Parathyroid adenoma (tissue), 2 donors: Measurements from ENCODE around the gene ZNF556.

ENCODE experiments used
- H2AFZ ChIP-seq: fragments of 300-600 bp; sonication (generic); one replicate; pipeline ENCODE4 v1.7.0; 2017; ENCODE audit warnings: antibody characterized with exemption, mild to moderate bottlenecking
- H3K27ac ChIP-seq: fragments of 300-600 bp; sonication (generic); one replicate; pipeline ENCODE4 v1.7.0; 2017
- H3K27me3 ChIP-seq: fragments of 300-600 bp; sonication (generic); one replicate; pipeline ENCODE4 v1.7.0; 2017; ENCODE audit warnings: low read length; ENCODE audit not compliant: control insufficient read depth, insufficient read depth
- H3K36me3 ChIP-seq: fragments of 300-600 bp; sonication (generic); one replicate; pipeline ENCODE4 v1.7.0; 2017; ENCODE audit warnings: low read length; ENCODE audit not compliant: control insufficient read depth, insufficient read depth
- H3K4me1 ChIP-seq: fragments of 300-600 bp; sonication (generic); one replicate; pipeline ENCODE4 v1.7.0; 2017; ENCODE audit warnings: control low read depth
- H3K4me2 ChIP-seq: fragments of 300-600 bp; sonication (generic); one replicate; pipeline ENCODE4 v1.7.0; 2017; ENCODE audit warnings: low read length
- H3K4me3 ChIP-seq: fragments of 300-600 bp; sonication (generic); one replicate; pipeline ENCODE4 v1.7.0; 2017; ENCODE audit warnings: low read depth, low read length
- H3K79me2 ChIP-seq: fragments of 300-600 bp; sonication (generic); one replicate; pipeline ENCODE4 v1.7.0; 2017; ENCODE audit warnings: control low read depth
- H3K9ac ChIP-seq: fragments of 300-600 bp; sonication (generic); one replicate; pipeline ENCODE4 v1.7.0; 2017; ENCODE audit warnings: mild to moderate bottlenecking
- H3K9me3 ChIP-seq: fragments of 300-600 bp; sonication (generic); one replicate; pipeline ENCODE4 v1.7.0; 2017; ENCODE audit warnings: low read length; ENCODE audit not compliant: control insufficient read depth
- TF ChIP-seq, protein P1 (sequence below): fragments of 300-600 bp; sonication (generic); IDR thresholded peaks from one replicate; pipeline ENCODE4 v1.7.0; 2017; ENCODE audit warnings: antibody characterized with exemption, mild to moderate bottlenecking
- donor health status: primary hyperparathyroidism.

Gene ZNF556

DNA sequence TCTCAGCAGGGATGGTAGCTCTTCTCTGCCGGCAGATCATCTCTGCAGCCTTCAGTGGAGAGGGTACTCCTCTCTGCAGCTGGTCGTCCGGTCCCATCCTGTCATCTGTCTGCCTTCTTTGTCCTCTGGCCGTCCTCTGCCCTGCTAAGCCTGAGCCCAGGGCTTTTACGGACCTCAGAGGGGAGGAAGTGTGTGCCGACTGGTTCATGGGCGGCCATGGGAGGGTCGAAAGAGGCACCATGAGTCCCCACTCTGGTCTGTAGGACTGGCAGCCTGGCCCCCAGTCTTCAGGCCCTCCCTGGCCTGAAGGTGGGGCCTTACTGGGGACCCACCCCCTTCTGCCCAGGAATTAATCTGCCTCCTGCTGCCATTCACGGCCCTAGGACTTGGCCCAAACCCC is 43.5 kb upstream of the ZNF556 start:
- H3K9ac ChIP-seq: no peak overlapping the region

DNA sequence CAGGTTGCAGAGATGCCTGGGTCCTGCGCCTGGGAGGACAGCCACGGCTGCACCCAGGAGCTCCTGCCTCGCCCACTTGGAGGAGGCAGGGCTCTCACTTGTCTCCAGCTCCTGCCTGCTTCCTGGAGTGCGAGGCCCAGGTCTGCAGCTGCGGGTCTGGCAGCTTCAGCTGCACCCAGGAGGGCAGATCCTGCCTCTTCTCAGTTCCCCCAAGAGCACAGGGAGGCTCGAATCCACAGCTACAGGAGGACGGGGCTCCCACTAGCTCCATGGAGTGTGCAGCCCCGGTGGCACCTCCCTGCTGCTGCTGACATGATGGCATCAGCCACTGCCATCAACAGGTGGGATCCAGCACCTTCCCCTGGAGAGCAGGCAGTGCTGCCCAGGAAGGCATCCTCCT is 43.0 kb upstream of the ZNF556 start:
- Histone ChIP-seq H3K79me2 (no peaks in the 10 kb centered on the region), H3K4me1 (no peaks in the 10 kb centered on the region), H3K4me3 (no peak overlapping the region), H3K9me3 (no peaks in the 10 kb centered on the region), H3K9ac (no peak overlapping the region), H2AFZ (no peak overlapping the region), H3K36me3 (peaks cover 2% of the 10 kb centered on the region), H3K27me3 (no peaks in the 10 kb centered on the region), H3K27ac (no peak overlapping the region), H3K4me2 (no peak overlapping the region)
- TF ChIP-seq, protein P1, sequence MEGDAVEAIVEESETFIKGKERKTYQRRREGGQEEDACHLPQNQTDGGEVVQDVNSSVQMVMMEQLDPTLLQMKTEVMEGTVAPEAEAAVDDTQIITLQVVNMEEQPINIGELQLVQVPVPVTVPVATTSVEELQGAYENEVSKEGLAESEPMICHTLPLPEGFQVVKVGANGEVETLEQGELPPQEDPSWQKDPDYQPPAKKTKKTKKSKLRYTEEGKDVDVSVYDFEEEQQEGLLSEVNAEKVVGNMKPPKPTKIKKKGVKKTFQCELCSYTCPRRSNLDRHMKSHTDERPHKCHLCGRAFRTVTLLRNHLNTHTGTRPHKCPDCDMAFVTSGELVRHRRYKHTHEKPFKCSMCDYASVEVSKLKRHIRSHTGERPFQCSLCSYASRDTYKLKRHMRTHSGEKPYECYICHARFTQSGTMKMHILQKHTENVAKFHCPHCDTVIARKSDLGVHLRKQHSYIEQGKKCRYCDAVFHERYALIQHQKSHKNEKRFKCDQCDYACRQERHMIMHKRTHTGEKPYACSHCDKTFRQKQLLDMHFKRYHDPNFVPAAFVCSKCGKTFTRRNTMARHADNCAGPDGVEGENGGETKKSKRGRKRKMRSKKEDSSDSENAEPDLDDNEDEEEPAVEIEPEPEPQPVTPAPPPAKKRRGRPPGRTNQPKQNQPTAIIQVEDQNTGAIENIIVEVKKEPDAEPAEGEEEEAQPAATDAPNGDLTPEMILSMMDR: no peak

More for the DNA sequence above, 43.5 kb upstream of the ZNF556 start:
- TF ChIP-seq, protein P1: no peak
- peaks cover under 1% of the 10 kb centered on the region for H3K36me3 ChIP-seq
- H3K27ac ChIP-seq: no peak overlapping the region
- no peak overlapping the region for H3K4me2 ChIP-seq
- H3K4me1 ChIP-seq: no peaks in the 10 kb centered on the region
- no peak overlapping the region for H2AFZ ChIP-seq
- no peaks in the 10 kb centered on the region for H3K27me3 ChIP-seq
- no peaks in the 10 kb centered on the region for H3K9me3 ChIP-seq
- no peaks in the 10 kb centered on the region for H3K79me2 ChIP-seq
- H3K4me3 ChIP-seq: no peak overlapping the region

DNA sequence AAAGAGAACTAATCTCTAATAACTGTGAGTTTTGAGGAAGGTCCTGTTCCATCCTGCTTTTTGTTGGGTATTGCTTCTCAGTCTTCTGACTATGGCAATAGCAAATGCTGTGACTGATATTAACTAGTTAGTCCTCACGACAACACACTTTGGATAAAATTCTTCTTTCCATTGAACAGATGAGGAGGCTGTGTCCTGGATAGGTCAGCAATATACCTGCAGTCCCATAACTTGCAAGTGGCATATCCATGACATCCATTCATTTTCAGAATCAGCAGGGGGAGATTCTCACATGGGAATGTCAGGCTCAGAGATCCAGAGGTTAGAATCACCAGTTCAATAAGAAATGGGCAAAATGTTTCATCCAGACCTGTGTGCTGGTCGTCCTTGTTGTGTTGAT is 40.1 kb upstream of the ZNF556 start:
- Histone ChIP-seq H3K9ac (no peak overlapping the region), H3K4me2 (no peak overlapping the region), H3K79me2 (no peaks in the 10 kb centered on the region), H3K9me3 (no peaks in the 10 kb centered on the region), H3K4me1 (no peaks in the 10 kb centered on the region), H3K27me3 (no peaks in the 10 kb centered on the region), H3K4me3 (no peak overlapping the region), H2AFZ (no peak overlapping the region), H3K27ac (no peak overlapping the region), H3K36me3 (peaks cover 2% of the 10 kb centered on the region)
- TF ChIP-seq, protein P1: no peak

DNA sequence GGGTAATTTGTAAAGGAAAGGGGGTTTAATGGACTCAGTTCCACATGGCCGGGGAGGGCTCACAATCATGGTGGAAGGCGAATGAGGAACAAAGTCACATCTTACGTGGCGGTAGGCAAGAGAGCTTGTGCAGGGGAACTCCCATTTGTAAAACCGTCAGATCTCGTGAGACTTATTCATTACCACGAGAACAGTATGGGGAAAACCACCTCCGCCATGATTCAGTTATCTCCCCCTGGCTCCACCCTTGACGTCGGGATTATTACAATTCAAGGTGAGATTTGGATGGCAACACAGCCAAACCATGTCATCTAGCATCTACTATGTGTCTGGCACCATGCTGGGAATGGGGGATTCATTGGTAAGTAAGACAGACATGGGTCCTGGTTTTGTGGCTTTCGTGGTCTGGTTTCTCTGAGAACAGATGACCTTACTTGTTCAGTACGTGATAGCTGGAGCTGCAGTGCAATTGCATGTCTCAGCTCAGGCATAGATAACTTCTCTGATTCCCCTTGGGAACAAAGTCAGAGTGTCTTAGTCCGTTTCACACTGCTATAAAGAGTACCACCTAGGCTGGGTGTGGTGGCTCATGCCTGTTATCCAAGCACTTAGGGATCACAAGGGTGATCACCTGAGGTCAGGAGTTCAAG is 39.2 kb upstream of the ZNF556 start:
- no peaks in the 10 kb centered on the region for H3K79me2 ChIP-seq
- no peaks in the 10 kb centered on the region for H3K9me3 ChIP-seq
- no peaks in the 10 kb centered on the region for H3K27me3 ChIP-seq
- H3K36me3 ChIP-seq: peaks cover 2% of the 10 kb centered on the region
- TF ChIP-seq, protein P1: no peak
- H3K4me3 ChIP-seq: no peak overlapping the region
- H3K9ac ChIP-seq: no peak overlapping the region
- no peak overlapping the region for H3K4me2 ChIP-seq
- no peak overlapping the region for H3K27ac ChIP-seq
- no peak overlapping the region for H2AFZ ChIP-seq
- H3K4me1 ChIP-seq: no peaks in the 10 kb centered on the region

DNA sequence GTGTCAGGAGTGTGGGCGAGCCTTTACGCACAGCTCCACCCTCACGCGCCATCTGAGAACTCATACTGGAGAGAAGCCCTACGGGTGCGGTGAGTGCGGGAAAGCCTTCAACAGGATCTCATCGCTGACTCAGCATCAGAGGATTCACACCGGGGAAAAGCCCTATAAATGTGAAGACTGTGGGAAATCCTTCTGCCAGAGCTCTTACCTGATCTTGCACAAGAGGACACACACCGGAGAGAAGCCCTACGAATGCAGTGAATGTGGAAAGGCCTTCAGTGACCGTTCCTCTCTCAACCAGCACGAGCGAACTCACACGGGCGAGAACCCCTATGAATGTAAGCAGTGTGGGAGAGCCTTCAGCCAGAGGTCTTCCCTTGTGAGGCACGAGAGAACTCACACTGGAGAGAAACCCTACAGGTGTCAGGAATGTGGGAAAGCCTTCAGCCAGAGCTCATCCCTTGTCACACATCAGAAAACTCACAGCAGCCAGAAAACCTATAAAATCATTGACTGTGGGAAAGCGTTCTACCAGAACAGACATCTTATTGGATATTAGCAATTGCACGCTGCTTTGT is 32.8 kb upstream of the ZNF556 start:
- H3K27me3 ChIP-seq: no peaks in the 10 kb centered on the region
- H3K4me3 ChIP-seq: no peak overlapping the region
- H3K4me2 ChIP-seq: no peak overlapping the region
- H3K79me2 ChIP-seq: no peaks in the 10 kb centered on the region
- H3K9me3 ChIP-seq: no peaks in the 10 kb centered on the region
- H3K4me1 ChIP-seq: no peaks in the 10 kb centered on the region
- H3K27ac ChIP-seq: no peak overlapping the region
- H2AFZ ChIP-seq: no peak overlapping the region
- no peak overlapping the region for H3K9ac ChIP-seq
- H3K36me3 ChIP-seq: peaks cover 10% of the 10 kb centered on the region
- TF ChIP-seq, protein P1: no peak
